ENCODE results near the gene YEATS4.
A peak's percentile ranks its signal among the peaks of the same experiment; 100 is the strongest.
"Not testable (repeated sequence)": the region's sequence is repeated elsewhere in the genome, so short reads cannot be mapped to it uniquely, and the experiment has no call there.

The YEATS4 gene

GRCh38 chr12:69359531-69360347 lies at the start of gene YEATS4:
TSS of gene YEATS4 (plus strand) at chr12:69359743. CDS start at chr12:69359973, 230 bp downstream.
- DNase-seq (ENCODE audit: low read depth, low spot score), result peak; percentile 66

- no peak for DNase-seq (ENCODE audit: low read depth, low spot score)
Observed at GRCh38 chr12:69313209-69313608, 46.3 kb upstream of the YEATS4 start.

DNA sequence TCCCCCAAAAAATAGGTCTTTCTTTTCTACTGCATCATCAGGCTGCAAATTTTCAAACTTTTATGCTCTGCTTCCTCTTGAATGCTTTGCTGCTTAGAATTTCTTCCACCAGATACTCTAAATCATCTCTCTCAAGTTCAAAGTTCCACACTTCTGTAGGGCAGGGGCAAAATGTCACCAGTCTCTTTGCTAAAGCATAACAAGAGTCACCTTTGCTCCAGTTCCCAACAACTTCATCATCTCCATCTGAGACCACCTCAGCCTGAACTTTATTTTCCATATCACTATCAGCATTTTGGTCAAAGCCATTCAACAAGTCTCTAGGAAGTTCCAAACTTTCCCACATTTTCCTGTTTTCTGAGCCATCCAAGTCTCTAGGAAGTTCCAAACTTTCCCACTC lies 42.8 kb upstream of the YEATS4 start:
- not testable (repeated sequence) for DNase-seq (ENCODE audit: low read depth, low spot score)

DNA sequence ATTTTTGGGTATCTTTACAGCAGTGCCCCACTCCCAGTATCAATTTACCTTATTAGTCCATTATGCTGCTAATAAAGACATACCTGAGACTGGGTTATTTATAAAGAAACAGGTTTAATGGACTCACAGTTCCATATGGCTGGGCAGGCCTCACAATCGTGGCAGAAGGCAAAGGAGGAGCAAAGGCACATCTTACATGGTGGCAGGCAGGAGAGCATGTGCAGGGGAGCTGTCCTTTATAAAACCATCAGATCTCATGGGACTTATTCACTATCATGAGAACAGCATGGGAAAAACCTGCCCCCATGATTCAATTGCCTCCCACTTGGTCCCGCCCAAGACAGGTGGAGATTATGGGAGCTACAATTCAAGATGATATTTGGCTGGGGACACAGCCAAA lies 42.3 kb upstream of the YEATS4 start:
- DNase-seq (ENCODE audit: low read depth, low spot score), result not testable (repeated sequence)

- DNase-seq (ENCODE audit: low read depth, low spot score), result no peak
Observed at GRCh38 chr12:69318225-69318624, 41.3 kb upstream of the YEATS4 start.

GRCh38 chr12:69321351-69321750 lies 38.2 kb upstream of the YEATS4 start:
- DNase-seq (ENCODE audit: low read depth, low spot score), result no peak

DNA sequence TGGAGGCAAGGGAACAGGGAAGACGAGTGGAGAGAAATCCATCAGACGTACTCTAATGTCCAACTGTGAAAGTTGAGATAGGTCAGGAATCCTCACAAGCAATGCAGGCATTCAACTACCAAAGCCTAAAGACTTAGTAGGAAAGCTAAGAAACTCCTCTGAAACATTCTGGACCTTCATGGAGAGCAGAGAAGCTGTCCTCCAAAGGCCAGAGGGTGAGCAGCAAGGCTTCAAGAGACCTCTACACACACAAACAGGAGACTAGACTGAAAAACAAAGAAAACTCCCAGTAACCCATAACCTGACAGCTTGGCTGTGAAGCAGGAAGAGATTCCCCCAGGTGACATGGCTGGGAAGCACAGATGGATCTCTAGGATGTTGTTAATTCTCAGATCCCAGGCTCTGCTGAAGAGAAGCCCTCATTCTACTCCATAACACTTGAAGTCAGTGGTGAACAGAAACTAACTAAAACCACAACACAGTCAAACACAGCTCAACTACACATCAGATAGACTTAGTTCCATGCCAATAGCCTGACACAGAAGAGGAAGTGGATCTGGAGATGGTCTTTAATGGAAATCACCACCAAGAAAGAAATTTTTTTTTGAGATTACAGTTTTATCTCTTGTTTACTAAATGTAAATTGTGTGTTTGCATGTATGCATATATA lies 34.6 kb upstream of the YEATS4 start:
- DNase-seq (ENCODE audit: low read depth, low spot score), result no peak

DNA sequence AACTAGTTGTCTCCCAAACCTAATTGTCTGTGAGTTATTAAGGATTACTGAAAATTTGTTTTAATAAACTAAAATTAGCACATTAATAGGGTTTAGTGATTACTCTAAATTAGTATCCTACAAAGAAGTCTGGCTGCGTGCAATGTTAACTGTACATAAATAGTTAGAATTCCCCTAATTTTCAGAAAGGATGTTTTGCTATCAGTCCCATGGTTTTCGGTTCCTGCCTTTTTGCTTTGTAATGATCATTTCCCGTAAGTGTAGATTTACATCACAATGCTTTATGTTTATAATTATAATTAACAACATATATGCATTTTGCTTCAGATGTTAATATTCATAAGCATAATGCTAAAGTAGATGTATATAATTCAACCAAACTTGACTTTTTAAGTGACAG lies 31.1 kb upstream of the YEATS4 start:
- DNase-seq (ENCODE audit: low read depth, low spot score), result no peak

GRCh38 chr12:69329669-69330428 lies 29.7 kb upstream of the YEATS4 start:
- DNase-seq (ENCODE audit: low read depth, low spot score), result no peak

DNA sequence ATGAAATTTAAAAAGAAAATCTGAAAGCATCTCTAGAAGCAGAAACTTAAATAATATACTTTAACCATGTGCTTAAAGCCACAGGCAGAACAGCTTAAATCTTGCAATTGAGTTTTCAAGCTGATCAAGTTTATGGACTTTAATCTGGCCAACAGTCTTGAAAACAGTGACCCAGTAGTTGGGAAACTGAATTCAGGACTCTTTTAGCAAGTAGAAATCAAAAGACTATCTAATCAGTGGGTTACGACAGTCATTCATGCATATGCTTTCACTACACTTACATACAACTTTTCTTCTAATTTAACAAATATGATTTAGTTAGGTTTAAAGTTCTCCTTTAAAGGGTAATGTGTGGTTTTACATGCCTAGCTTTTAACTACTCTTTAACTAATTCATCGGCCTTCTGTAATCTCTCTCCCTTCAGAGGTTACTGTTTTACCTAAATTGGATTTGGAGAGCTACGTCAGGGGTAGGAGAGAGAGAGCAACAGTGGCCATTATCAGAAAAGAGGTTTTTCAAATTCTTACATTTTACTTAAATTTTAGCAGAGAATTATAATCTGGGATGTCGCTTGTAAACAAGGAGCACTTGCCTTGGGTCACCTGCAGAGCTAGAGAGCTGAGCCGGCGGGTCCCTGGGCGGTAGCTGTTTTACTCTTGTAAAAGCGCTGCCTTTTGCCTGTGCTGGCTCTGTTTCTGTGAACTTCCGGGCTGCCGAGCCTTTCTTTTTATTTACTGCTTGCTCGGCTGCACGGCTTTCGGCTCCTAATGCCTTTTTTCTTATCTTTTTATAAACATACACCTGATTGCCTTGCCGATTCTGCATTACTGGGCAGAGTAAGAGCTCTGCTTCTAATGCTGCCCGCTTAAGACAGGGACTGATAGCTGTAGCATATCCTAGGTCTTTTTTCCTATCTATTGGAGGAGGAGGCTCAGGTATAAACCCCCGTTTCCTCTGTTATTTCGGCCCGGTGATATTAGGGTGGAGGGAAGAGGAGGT lies 28.8 kb upstream of the YEATS4 start:
- DNase-seq (ENCODE audit: low read depth, low spot score), result no peak

DNA sequence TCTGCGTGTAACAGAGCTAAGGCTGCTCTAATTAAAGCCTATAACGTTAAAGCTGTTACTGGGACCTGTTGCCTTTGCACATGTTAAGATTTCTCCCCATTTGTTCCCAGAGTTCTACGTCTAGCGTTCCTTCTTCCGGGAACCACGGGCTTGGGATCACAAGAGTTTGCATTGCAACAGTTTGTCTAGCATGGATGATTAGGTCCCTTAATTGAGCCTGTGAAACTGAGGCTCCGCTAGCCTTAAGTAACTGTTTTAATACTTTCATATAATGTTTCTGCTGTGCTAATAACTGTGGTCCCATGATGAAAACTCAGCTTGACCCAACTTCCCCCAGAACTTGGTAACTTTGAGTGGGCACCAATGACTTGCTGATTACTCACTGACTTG lies 28.0 kb upstream of the YEATS4 start:
- DNase-seq (ENCODE audit: low read depth, low spot score), result no peak

DNA sequence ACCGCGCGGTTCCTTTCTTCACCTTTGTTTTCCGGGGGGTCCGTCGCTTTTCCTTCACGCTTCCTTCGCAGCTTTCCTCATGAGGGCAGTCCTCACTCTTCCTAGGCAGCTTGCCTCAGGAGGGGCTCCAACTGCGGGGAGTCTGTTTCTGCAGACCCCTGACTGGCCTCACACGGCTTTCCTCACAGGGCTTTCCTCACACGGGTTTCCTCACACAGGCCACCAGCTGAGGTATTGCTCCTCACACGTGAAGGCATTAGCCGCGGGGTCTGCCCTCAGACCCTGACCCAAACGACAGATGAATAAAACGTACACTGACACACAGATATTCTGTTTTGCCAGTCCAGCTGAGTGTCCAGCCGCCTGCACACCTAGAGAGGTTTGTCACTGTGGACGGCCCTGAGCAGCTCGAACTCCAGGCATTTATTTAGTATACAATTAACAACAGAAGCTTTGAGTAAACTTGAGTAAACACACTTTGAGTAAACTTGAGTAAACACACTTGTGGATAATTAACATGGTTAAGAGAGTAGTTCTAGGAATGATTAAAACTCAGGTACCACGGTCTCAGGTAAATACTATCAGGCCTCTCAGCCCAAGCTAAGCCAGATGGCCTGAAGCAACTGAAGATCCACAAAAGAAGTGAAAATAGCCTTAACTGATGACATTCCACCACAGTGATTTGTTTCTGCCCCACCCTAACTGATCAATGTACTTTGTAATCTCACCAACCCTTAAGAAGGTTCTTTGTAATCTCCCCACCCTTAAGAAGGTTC lies 27.4 kb upstream of the YEATS4 start:
- no peak for DNase-seq (ENCODE audit: low read depth, low spot score)

- no peak for DNase-seq (ENCODE audit: low read depth, low spot score)
Observed at GRCh38 chr12:69332815-69333358, 26.7 kb upstream of the YEATS4 start.

- no peak for DNase-seq (ENCODE audit: low read depth, low spot score)
Observed at GRCh38 chr12:69334158-69334557, 25.4 kb upstream of the YEATS4 start.

- DNase-seq (ENCODE audit: low read depth, low spot score), result no peak
Observed at GRCh38 chr12:69337311-69338090, 22.0 kb upstream of the YEATS4 start.

DNA sequence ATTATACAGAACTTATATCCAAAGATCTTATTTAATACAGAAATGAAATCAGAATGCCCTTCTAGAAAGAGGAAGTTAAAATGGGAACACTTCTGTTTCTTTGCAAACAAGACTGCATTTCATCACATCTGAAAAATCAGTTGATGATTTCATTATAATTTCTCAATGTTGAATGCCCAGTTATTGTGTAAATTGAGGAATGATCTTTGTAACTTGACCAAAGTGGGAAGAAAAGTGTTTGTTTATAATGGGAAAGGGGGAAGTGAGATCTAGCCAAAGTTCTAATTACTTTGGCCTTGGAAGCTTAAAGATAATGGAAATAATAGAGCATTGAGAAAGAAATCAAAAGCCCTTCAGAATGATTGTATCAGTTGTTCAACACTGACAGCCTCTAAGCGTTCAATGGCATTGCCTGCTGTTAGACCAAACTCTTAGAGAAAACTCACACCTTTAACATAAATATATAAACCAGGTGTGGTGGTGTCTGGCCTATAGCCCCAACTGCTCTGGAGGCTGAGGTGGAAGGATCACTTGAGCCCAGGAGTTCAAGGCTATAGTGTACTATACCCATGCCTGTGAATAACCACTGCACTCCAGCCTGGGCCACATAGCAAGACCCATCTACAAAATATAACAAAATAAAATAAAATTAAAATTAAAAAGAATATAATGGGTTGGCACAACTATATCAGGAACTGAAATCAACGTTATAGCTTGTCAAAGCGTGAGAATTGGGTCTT lies 21.3 kb upstream of the YEATS4 start:
- DNase-seq (ENCODE audit: low read depth, low spot score), result no peak

- DNase-seq (ENCODE audit: low read depth, low spot score), result no peak
Observed at GRCh38 chr12:69338936-69339335, 20.6 kb upstream of the YEATS4 start.

DNA sequence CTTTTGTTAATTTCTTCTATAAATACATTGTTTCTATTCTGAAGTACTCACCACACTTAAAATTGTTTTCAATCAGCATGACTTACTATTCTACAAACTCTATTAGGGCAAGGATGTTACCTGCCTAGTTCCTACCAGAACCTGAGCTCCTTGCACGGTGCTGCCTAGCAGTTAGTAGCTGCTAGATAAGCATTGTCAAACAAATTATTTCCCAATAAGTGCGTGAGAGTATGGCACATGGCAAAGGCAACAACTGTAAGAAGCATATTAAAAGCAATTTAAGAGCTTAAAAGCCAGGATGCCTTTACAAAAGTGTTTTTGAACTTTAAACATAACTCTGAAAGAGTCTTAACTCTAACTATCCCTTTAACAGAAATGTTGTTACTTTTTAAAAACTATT lies 19.5 kb upstream of the YEATS4 start:
- no peak for DNase-seq (ENCODE audit: low read depth, low spot score)

DNA sequence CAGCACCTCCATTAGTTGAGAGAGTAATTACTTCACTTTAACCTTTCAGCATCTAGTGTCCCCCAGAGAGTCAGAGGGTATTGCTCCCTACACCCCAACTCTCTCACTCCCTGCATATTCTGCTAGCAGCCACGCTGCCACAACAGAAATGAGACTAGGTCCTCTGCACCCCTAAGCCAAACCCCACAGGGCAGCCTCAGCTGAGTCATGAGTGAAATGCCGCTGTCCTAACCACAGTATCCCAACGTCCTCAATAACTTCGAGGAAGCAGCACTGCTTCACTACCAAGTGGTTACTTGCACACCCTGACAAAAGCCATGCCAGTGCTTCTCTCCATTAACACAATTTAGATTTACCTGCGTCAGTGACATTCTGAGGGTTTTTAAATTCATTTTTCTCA lies 18.2 kb upstream of the YEATS4 start:
- no peak for DNase-seq (ENCODE audit: low read depth, low spot score)

All from brain pericyte (primary cell).